Measurements from ENCODE around the gene AMMECR1L.
"Not testable (repeated sequence)": the region's sequence is repeated elsewhere in the genome, so short reads cannot be mapped to it uniquely, and the experiment has no call there.

Gene AMMECR1L

DNA sequence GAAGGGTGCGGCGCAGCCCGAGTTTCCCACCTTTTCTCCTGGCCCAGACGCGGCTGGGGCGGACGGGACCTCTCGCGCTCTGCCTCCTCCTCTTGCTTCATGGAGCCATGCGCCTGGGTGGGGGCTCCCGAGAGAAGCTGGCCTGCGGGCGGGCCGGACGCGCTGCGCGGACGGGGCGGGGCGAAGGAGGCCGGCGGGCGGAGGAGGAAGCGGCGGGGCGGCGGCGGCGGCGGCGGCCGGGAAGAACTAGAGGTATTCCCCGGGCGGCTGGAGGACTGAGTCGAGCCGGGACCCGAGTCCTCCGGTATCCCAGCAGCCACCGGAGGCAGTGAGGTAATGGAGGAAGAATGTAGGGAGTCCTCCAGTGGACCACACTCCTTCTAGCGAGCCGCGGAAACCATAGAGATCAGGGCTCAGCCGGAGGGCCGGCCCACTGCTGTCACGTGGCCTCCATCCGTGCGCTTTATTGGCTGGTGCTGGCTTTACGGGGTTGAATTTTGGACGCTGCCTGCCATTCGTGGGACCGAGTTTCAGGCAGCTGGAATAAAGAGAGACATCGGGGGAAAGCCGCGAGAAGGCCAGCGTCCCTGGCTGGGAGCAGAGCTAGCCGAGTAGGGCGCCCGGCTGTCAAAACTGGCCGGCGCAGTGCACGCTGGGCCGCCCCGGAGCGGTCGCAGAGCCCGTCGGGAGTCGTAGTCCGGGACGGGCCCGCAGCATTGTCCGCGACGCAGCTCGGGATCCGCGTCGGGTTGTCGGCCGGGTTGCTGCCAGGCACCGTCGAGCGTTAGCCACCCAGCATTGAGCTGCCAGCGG lies at the start of gene AMMECR1L:
AMMECR1L (minus strand) TSS at position 177 of the 813 bp plus-strand sequence. CDS start 11,722 bp downstream, outside the sequence.
- peak; percentile 71 for DNase-seq (ENCODE audit: low spot score)
- in situ Hi-C loops (cut with MboI; ENCODE audit: low sequenced_read_pairs, unreplicated experiment), result not testable (repeated sequence)

DNA sequence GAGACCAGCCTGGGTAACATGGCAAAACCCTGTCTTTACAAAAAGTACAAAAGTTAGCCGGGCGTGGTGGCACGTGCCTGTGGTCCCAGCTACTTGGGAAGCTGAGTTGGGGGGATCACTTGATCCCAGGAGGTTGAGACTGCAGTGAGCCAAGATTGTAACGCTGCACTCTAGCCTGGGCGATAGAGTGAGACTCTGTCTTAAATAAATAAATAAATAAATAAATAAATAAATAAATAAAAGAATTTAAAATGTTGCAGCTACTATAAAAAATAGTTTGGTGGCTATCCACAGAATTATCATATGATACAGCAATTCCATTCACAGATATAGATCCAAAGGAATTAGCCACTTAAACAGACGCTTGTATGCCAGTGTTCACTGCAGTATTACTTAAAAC lies 49.6 kb upstream of the AMMECR1L start:
- in situ Hi-C loops (cut with MboI; ENCODE audit: low sequenced_read_pairs, unreplicated experiment), result no loop called here
- DNase-seq (ENCODE audit: low spot score), result no peak
- TF ChIP-seq, protein P1, sequence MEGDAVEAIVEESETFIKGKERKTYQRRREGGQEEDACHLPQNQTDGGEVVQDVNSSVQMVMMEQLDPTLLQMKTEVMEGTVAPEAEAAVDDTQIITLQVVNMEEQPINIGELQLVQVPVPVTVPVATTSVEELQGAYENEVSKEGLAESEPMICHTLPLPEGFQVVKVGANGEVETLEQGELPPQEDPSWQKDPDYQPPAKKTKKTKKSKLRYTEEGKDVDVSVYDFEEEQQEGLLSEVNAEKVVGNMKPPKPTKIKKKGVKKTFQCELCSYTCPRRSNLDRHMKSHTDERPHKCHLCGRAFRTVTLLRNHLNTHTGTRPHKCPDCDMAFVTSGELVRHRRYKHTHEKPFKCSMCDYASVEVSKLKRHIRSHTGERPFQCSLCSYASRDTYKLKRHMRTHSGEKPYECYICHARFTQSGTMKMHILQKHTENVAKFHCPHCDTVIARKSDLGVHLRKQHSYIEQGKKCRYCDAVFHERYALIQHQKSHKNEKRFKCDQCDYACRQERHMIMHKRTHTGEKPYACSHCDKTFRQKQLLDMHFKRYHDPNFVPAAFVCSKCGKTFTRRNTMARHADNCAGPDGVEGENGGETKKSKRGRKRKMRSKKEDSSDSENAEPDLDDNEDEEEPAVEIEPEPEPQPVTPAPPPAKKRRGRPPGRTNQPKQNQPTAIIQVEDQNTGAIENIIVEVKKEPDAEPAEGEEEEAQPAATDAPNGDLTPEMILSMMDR (IDR thresholded peaks at IDR 0.05; ENCODE audit: borderline replicate concordance, control extremely low read depth, extremely low read depth, insufficient read depth, missing control alignments), result no peak

DNA sequence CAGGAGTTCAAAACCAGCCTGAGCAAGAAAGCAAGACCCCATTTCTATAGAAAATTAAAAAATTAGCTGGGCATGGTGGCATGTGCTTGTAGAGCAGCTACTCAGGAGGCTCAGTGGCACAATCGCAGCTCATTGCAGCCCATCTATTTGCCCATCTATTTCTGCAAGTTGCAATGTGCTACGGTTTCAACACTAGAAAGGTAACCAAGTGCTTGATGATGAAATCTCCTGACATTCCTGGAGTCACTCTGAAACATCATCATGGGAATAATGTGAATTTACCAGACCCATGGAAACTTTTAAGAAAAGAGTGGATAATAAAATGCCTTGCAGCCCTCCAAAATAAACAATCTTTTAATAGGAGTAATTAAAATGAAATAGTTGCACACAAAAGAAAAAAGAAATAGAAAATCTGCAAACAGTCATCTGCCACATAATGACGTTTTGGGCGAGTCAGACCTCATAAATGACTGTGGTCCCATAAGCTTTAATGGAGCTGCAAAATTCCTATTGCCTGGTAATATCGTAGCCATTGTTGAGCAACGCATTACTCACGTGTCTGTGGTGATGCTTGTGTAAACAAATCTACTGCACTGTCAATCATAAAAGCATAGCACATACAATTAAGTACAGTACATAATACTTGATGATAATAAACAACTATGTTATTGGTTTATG lies 46.6 kb upstream of the AMMECR1L start:
- in situ Hi-C loops (cut with MboI; ENCODE audit: low sequenced_read_pairs, unreplicated experiment), result no loop called here
- TF ChIP-seq, protein P1 (IDR thresholded peaks at IDR 0.05; ENCODE audit: borderline replicate concordance, control extremely low read depth, extremely low read depth, insufficient read depth, missing control alignments), result no peak
- no peak for DNase-seq (ENCODE audit: low spot score)

DNA sequence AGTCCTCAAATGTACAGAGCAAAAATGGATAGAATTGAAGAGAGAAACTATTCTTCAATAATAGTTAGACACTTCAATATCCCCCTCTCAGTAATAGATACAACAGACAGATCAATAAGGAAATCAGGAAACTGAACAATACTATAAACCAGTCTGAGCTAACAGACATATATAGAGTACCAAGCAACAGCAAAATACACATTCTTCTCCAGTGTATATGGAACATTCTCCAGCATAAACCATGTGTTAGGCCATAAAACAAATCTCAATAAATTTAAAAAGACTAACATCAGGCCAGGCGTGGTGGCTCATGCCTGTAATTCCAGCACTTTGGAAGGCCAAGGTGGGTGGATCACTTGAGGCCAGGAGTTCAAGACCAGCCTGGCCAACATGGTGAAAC lies 43.7 kb upstream of the AMMECR1L start:
- TF ChIP-seq, protein P1 (IDR thresholded peaks at IDR 0.05; ENCODE audit: borderline replicate concordance, control extremely low read depth, extremely low read depth, insufficient read depth, missing control alignments), result no peak
- in situ Hi-C loops (cut with MboI; ENCODE audit: low sequenced_read_pairs, unreplicated experiment), result no loop called here
- DNase-seq (ENCODE audit: low spot score), result no peak

DNA sequence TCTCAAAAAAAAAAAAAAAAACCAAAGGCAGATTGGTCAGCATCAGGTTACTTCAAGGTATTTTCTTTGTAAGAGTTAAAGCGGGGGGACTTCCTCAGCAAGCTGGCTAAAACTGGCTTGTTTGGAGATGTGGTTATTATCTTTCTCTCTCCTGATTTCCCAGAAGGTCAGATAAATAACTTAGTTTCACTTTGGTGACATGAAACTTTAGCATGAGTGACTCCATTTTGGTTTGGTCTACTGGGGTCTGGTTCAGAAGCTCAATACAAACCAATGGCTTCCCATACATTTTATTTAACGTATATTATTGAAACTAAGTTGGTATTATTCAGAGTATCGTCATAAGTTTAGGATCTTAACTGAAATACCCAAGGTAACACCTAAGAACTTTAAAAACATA lies 41.6 kb upstream of the AMMECR1L start:
- TF ChIP-seq, protein P1 (IDR thresholded peaks at IDR 0.05; ENCODE audit: borderline replicate concordance, control extremely low read depth, extremely low read depth, insufficient read depth, missing control alignments), result no peak
- in situ Hi-C loops (cut with MboI; ENCODE audit: low sequenced_read_pairs, unreplicated experiment), result no loop called here
- no peak for DNase-seq (ENCODE audit: low spot score)

DNA sequence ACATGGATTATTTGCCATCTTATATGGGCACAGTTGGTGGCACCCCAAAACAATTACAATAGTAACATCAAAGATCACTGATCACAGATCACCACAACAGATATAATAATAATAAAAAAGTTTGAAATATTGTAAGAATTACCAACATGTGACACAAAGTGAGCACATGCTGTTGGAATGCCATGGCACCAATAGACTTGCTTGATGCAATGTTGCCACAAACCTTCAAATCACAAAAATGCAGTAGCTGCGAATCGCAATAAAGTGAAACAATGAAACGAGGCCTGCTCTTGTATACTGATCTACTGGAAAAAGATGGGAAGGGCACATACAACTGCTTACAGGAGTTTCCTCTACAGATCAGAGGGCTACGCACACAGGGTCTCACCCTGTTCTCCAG lies 32.2 kb upstream of the AMMECR1L start:
- TF ChIP-seq, protein P1 (IDR thresholded peaks at IDR 0.05; ENCODE audit: borderline replicate concordance, control extremely low read depth, extremely low read depth, insufficient read depth, missing control alignments), result no peak
- in situ Hi-C loops (cut with MboI; ENCODE audit: low sequenced_read_pairs, unreplicated experiment), result no loop called here
- DNase-seq (ENCODE audit: low spot score), result no peak

All from GM13976 (cell line).